ENCODE measurements around the gene UBA1.

UBA1 gene

GRCh38 chrX:47169726-47170515 lies 23.7 kb upstream of the UBA1 start:
- TF ChIP-seq CTCF (IDR thresholded peaks at IDR 0.05; ENCODE audit: control insufficient read depth, extremely low read depth, insufficient read depth), result no peak
- DNase-seq (ENCODE audit: low read depth), result no peak
- no peak overlapping the region for H3K4me3 ChIP-seq (ENCODE audit: low read depth, low read length)

GRCh38 chrX:47170861-47171692 lies 22.6 kb upstream of the UBA1 start:
- H3K4me3 ChIP-seq (ENCODE audit: low read depth, low read length), result no peak overlapping the region
- no peak for DNase-seq (ENCODE audit: low read depth)
- TF ChIP-seq CTCF (IDR thresholded peaks at IDR 0.05; ENCODE audit: control insufficient read depth, extremely low read depth, insufficient read depth), result no peak

GRCh38 chrX:47171996-47172395 lies 21.6 kb upstream of the UBA1 start:
- DNase-seq (ENCODE audit: low read depth), result no peak
- no peak for TF ChIP-seq CTCF (IDR thresholded peaks at IDR 0.05; ENCODE audit: control insufficient read depth, extremely low read depth, insufficient read depth)
- no peak overlapping the region for H3K4me3 ChIP-seq (ENCODE audit: low read depth, low read length)

GRCh38 chrX:47172549-47172948 lies 21.1 kb upstream of the UBA1 start:
- DNase-seq (ENCODE audit: low read depth), result no peak
- TF ChIP-seq CTCF (IDR thresholded peaks at IDR 0.05; ENCODE audit: control insufficient read depth, extremely low read depth, insufficient read depth), result no peak
- H3K4me3 ChIP-seq (ENCODE audit: low read depth, low read length), result no peak overlapping the region

GRCh38 chrX:47172971-47173792 lies 20.4 kb upstream of the UBA1 start:
- TF ChIP-seq CTCF (IDR thresholded peaks at IDR 0.05; ENCODE audit: control insufficient read depth, extremely low read depth, insufficient read depth), result no peak
- no peak overlapping the region for H3K4me3 ChIP-seq (ENCODE audit: low read depth, low read length)
- no peak for DNase-seq (ENCODE audit: low read depth)

- TF ChIP-seq CTCF (IDR thresholded peaks at IDR 0.05; ENCODE audit: control insufficient read depth, extremely low read depth, insufficient read depth), result no peak
- no peak for DNase-seq (ENCODE audit: low read depth)
- H3K4me3 ChIP-seq (ENCODE audit: low read depth, low read length), result no peak overlapping the region
Observed at GRCh38 chrX:47174376-47174775, 19.3 kb upstream of the UBA1 start.
